Activated CD4-positive, CD25-positive, alpha-beta regulatory T cell treated with anti-CD3 and anti-CD28 coated beads, Interleukin-2, amount 50 U/mL, for 24 hours (primary cell): ENCODE data around the gene MAGED4.
"Not testable (repeated sequence)": the region's sequence is repeated elsewhere in the genome, so short reads cannot be mapped to it uniquely, and the experiment has no call there.

ENCODE experiments used
- ATAC-seq, 2 donors: fragments of 150-1000 bp; cut with Tn5 transposase; one replicate each; pipeline ENCODE4 v1.10.0; 2021; ENCODE audit warnings: mild to moderate bottlenecking in 1 of 2, moderate library complexity in 1 of 2

Gene MAGED4, protein sequence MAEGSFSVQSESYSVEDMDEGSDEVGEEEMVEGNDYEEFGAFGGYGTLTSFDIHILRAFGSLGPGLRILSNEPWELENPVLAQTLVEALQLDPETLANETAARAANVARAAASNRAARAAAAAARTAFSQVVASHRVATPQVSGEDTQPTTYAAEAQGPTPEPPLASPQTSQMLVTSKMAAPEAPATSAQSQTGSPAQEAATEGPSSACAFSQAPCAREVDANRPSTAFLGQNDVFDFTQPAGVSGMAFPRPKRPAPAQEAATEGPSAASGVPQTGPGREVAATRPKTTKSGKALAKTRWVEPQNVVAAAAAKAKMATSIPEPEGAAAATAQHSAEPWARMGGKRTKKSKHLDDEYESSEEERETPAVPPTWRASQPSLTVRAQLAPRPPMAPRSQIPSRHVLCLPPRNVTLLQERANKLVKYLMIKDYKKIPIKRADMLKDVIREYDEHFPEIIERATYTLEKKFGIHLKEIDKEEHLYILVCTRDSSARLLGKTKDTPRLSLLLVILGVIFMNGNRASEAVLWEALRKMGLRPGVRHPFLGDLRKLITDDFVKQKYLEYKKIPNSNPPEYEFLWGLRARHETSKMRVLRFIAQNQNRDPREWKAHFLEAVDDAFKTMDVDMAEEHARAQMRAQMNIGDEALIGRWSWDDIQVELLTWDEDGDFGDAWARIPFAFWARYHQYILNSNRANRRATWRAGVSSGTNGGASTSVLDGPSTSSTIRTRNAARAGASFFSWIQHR

DNA sequence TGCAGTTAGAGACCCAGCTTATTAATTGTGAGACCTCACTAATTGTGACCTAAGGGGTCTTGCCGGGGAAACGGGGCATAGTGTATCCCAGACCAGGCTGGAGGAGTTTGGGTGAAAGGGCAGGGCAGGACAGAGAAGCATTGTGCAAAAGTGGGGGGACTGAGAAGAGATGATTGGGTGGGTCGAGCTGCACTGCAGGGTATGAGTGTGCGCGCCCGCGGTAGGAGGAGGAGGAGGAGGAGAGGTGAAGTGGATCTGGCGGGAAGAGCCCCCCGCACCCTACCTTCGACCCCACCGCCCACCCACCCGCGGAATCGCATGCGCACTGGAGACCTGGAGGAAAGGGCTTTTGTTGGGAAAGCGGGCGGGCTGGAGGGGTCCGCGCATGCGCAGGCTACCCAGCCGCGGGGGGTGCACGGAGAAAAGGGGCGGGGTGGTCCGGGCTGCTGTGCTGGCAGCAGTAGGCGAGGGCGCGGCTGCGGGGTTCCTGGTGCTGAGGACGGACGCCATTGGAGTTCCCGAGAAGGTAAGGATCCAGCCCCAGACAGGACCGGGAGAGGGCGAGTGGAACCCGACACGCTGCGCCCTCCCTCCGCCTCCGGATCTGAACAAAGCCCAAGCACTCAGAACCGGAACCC, at the start of gene MAGED4:
MAGED4 (plus strand) TSS at position 449 of the 638 bp plus-strand sequence. CDS start 1,035 bp downstream, outside the sequence.
- not testable (repeated sequence) for ATAC-seq

DNA sequence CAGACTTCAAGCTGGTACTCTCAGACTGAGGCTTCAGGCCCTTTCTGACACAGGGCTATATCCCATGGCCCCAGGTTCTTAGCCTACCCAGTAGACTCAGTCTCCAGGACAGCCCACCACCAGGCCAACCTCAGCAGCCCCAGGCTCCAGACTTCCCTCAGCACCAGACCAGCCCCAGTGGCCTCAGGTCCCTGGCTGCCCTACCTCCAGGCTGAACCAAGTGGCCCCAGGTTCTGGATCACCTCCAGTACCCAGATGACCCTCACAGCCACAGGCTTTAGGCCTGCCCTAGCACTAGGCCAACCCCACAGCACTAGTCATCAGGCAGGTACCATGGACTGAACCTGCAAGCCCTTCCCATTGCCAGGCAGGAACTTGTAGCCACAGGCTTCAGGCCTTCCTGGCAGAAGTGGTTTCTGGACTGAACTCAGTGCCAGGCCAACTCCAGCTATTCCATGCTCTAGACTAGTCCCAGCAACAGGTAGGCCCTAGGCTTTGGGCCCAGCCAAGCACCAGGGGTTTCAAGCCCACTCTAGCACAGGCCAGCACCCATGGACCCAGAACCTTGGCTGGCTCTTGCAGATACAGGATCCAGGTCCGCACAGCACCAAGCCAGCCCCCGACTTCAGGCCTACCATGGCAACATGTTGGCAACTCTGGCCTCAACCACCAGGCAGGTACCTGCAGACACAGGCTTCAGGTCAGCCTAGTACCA, 45.7 kb upstream of the MAGED4 start:
- no peak for ATAC-seq

DNA sequence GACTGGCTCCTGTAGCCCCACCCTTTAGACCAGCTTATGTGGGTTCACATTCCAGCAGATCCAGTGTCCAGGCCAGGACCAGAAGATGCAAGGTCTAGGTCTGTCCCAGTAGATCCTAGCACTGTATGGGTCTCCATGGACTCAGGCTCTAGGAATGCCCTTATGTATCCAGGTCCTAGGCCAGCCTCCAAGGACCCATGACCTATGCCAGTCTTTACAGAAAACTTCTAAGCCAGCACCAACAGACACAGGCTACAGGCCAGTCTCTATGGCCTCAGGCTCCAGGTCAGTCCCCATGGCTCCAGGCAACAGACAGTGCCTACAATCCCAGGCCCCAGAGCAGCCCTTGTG, 45.2 kb upstream of the MAGED4 start:
- ATAC-seq: no peak

DNA sequence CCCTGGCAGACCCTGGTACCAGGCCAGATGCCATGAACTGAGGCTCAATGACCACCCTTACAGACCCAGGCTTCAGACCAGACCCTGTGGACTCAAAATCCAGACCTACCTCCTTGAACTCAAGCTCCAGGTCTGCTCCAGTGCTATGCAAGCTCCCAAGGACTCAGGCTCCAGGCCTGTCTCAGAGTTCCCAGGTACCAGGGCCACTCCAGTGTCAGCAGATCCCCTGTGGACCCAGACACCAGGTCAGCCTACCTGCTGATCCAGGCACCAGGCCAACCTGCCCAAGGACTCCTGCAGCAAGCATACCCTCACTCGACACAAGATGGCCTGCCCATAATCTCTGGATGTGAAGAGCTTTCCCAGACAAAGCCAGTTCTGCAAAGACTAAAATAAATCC, 44.7 kb upstream of the MAGED4 start:
- no peak for ATAC-seq

DNA sequence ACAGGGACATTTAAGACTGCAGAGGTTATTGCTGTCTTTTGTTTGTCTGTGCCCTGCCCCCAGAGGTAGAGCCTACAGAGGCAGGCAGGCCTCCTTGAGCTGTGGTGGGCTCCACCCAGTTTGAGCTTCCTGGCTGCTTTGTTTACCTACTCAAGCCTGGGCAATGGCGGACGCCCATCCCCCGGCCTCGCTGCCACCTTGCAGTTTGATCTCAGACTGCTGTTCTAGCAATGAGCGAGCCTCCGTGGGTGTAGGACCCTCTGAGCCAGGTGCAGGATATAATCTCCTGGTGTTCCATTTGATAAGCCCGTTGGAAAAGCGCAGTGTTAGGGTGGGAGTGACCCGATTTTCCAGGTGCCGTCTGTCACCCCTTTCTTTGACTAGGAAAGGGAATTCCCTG, 34.0 kb upstream of the MAGED4 start:
- not testable (repeated sequence) for ATAC-seq

DNA sequence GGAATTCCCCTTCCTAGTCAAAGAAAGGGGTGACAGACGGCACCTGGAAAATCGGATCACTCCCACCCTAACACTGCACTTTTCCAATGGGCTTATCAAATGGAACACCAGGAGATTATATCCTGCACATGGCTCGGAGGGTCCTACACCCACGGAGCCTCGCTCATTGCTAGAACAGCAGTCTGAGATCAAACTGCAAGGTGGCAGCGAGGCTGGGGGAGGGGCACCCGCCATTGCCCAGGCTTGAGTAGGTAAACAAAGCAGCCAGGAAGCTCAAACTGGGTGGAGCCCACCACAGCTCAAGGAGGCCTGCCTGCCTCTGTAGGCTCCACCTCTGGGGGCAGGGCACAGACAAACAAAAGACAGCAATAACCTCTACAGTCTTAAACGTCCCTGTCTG, 24.5 kb upstream of the MAGED4 start:
- ATAC-seq: not testable (repeated sequence)

DNA sequence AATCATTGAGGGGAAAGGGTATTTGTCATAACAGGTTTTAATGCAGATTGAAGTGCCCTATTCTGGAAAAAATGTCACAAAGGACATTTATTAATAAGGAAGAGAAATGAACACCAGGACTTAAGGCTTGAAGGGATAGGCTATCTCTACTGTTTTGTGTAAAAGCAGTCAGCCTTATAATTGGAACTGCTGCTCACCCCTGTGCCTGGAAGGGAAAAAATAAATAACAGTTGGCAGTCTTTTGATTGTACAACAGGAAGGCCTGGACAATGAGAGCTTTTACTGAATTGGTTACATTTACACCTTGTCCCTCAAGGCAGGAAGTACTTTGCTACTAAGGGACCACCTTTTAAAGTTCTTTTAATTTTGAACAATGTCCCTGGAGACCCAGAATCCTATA, 17.8 kb upstream of the MAGED4 start:
- no peak for ATAC-seq

DNA sequence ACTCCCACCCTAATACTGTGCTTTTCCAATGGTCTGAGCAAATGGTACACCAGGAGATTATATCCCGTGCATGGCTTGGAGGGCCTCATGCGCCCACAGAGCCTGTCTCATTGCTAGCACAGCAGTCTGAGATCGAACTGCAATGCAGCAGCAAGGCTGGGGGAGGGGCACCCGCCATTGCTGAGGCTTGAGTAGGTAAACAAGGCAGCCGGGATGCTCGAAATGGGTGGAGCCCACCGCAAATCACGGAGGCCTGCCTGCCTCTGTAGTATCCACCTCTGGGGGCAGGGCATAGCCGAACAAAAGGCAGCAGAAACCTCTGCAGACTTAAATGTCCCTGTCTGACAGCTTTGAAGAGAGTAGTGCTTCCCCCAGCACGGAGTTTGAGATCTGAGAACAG, 13.6 kb upstream of the MAGED4 start:
- ATAC-seq: not testable (repeated sequence)

DNA sequence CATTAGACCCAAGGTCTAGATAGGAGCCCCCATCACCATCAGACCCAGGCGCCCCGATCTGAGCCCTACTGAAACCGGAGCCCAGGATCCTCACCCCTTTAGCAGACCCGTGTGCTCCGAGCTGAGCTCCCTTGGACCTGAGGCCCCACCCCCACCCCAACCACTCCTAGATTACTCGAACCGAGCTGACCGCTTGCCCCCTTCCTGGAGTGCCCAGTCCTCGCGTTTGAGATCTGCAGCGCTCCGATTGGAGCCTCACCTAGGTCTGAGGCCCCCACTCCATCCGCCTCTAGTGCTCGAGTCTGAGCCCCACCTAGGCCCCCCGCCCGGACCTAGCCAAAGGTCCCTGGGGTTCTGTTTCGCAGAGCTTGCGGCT, 378 bp downstream of the MAGED4 start:
- ATAC-seq: not testable (repeated sequence)

DNA sequence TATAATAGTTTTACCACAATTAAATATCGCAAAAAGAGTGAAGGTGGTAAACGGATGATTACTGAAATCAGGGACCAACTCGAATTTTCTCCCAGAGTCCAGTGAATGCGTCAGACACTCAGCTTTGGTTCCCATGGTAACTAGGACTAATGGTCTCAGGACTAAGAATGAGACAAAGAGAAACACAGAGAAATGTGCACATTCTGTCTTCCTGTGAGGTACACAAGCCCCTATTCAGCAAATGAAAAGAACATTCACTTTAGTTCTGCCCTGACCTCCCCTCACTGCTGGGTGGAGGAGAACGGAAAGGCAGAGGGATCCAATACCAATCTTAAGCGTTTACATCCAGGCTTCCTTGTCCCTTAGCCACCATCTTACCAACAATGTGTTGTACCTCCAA, 26.7 kb downstream of the MAGED4 start:
- not testable (repeated sequence) for ATAC-seq

DNA sequence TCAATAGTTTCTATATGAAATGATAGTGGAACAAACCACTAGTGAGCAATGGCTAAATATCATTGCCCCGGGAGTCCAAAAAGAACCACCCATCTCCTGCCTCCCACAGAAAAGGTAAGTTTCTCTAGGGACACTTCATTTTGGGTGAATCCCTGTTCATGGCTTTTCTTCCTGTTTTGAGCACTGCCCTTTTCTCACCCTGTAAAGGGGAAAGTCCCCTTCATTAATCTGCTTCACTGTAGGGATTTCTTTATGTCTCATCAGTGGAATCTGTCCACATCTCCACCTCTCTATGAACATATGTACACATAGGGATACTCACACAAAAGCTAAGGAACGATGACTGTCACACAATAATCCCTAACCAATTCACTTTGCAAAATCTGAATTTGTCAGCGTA, 28.6 kb downstream of the MAGED4 start:
- ATAC-seq: no peak

DNA sequence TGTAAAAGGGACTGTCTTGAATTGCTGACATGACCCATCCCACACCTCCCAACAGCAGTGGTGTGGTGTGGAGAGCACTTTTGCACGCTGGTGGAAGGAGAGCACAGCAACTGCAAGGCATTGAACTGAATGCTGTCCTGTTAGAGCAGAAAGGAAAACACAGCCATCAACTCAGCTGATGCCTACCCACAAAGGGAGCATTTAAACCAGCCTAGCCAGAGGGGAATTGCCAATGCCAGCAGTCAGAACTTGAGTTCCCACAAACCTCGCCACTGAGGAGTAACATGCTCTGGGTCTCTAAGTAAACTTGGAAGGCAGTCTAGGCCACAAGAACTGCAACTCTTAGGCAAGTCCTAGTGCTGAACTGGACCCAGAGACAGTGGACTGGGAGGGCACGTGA, 31.9 kb downstream of the MAGED4 start:
- no peak for ATAC-seq

DNA sequence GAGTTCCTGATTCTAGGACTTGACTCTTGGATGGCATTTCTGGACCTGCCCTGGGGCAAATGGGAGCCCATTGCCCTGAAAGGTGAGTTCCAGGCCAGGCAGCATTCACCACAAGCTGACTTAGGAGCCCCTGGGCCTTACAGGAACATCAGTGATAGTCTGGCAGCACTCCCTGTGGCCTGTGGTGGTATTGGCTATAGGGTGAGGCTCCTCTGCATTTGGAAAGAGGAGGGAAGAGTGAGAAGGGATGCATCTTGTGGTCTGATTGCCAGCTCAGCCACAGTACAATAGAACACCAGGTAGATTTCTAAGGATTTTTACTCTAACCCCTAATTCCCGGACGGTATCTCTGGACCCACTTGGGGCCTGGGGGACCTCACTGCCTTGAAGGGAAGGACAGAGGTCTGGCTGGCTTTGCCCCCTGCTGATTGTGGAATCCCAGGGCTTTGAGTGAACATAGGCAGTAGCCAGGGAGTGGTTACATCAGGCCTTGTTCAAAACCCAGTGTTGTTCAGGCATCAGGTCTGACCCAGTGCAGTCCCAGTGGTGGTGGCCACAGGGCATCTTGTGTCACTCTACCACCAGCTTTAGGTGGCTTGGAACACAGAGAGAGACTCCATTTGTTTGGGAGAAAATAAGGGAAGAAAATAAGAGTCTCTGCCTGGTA, 32.9 kb downstream of the MAGED4 start:
- no peak for ATAC-seq

DNA sequence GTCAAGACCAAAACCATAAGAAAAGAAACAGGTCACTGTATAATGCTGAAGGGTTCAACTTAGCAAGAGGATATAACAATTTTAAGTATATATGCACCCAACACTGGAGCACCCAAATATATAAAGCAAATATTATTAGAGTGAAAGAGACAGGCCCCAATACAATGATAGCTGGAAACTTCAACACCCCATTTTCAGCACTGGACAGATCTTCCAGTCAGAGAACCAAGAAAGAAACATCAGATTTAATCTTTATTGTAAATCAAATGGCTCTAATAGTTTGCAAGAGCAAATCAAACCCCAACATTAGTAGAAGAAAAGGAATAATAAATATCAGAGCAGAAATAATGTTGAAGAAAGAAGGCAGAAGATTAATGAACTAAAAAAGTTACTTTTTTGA, 36.2 kb downstream of the MAGED4 start:
- no peak for ATAC-seq
